ENCODE results near the gene TTPAL.

The TTPAL gene

DNA sequence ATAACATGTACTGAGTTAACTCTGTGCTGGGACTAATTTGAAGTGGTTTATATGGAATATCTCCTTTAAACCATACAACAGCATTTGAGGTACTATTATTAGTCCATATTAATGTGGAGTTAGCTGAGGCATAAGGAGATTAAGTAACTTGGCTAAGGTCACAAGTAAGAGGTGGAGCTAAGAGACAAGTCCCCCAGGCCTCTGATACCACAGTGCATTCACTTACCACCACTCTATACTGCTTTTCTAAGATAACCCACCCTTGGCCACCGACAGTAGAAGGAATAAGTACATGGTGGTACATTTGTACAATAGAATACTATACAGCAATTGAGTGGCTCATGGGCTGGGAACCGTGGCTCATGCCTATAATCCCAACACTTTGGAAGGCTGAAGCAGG is 16.4 kb upstream of the TTPAL start:
- TF ChIP-seq, protein P1, sequence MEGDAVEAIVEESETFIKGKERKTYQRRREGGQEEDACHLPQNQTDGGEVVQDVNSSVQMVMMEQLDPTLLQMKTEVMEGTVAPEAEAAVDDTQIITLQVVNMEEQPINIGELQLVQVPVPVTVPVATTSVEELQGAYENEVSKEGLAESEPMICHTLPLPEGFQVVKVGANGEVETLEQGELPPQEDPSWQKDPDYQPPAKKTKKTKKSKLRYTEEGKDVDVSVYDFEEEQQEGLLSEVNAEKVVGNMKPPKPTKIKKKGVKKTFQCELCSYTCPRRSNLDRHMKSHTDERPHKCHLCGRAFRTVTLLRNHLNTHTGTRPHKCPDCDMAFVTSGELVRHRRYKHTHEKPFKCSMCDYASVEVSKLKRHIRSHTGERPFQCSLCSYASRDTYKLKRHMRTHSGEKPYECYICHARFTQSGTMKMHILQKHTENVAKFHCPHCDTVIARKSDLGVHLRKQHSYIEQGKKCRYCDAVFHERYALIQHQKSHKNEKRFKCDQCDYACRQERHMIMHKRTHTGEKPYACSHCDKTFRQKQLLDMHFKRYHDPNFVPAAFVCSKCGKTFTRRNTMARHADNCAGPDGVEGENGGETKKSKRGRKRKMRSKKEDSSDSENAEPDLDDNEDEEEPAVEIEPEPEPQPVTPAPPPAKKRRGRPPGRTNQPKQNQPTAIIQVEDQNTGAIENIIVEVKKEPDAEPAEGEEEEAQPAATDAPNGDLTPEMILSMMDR (IDR thresholded peaks at IDR 0.05; ENCODE audit: borderline replicate concordance, control extremely low read depth, extremely low read depth, insufficient read depth, missing control alignments): no peak
- DNase-seq (ENCODE audit: low spot score): no peak

DNA sequence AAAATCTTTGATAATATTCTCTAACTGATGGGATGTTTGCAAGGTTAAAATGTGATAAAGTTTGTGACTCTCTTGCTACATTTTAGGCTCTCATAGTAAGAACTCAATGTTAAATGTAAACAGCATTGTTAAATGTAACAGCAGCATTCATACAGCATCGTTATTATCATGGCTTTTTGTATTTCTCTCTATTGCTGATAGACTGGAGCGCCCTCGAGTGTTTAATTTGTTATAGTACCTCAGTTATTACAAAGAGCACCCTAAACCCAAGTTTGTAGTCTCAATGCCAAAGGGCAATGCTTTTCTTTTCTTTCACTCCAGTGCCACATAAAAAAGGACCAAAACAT is 14.9 kb upstream of the TTPAL start:
- TF ChIP-seq, protein P1 (IDR thresholded peaks at IDR 0.05; ENCODE audit: borderline replicate concordance, control extremely low read depth, extremely low read depth, insufficient read depth, missing control alignments): no peak
- in situ Hi-C loops (cut with MboI; ENCODE audit: low sequenced_read_pairs, unreplicated experiment): no loop called here
- peak; percentile 45 for DNase-seq (ENCODE audit: low spot score)

More for the DNA sequence above, 16.4 kb upstream of the TTPAL start:
- in situ Hi-C loops (cut with MboI; ENCODE audit: low sequenced_read_pairs, unreplicated experiment): no loop called here

DNA sequence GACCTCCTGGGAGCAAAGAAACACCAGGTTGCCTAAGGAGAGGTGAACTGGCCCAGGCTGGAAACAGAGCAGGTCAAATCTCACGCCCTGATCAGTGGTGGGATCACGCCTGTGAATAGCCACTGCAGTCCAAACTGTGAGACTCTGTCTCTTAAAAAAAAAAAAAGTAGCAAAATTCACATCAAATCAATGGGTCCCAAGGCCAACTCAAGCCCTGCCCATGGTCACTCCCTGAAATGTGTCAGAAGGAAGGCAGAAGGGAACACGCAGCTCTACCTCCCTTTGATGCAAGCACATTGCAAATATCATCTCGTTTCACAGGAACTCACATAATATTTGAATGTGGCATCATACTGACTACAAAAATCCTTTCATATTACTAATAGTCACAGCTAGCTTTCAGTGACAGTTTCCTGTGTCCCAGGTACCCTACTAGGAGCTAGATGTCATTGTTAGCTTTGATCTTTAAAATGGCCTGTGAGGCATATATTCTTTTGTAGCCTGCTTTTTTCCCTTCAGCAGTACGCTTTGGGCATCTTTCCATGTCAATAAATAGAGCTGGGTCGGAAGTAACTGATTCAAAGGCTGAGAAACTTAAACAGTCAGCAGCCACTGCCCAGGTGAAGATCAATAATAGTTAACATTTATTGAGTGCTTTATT is 14.4 kb upstream of the TTPAL start:
- in situ Hi-C loops (cut with MboI; ENCODE audit: low sequenced_read_pairs, unreplicated experiment): no loop called here
- DNase-seq (ENCODE audit: low spot score): no peak
- TF ChIP-seq, protein P1 (IDR thresholded peaks at IDR 0.05; ENCODE audit: borderline replicate concordance, control extremely low read depth, extremely low read depth, insufficient read depth, missing control alignments): no peak

DNA sequence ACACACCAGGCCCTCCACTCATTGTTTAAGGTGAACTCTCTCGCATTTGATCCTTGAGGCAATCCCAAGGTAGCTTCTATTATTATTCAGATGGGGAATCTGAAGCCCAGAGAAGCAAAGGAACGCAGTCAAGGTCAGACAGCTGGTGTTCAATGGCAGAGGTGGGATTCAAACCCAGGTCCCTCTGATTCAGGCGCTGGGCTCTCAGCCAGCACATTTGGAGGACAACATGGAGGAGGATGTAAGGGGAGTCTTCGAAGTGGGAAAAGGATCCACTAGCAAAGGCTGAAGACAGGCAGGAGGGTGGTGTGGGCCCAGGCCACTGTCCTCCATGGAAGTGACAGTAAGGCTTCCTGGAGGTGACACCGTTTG is 13.9 kb upstream of the TTPAL start:
- no peak for DNase-seq (ENCODE audit: low spot score)
- TF ChIP-seq, protein P1 (IDR thresholded peaks at IDR 0.05; ENCODE audit: borderline replicate concordance, control extremely low read depth, extremely low read depth, insufficient read depth, missing control alignments): no peak
- in situ Hi-C loops (cut with MboI; ENCODE audit: low sequenced_read_pairs, unreplicated experiment): no loop called here

DNA sequence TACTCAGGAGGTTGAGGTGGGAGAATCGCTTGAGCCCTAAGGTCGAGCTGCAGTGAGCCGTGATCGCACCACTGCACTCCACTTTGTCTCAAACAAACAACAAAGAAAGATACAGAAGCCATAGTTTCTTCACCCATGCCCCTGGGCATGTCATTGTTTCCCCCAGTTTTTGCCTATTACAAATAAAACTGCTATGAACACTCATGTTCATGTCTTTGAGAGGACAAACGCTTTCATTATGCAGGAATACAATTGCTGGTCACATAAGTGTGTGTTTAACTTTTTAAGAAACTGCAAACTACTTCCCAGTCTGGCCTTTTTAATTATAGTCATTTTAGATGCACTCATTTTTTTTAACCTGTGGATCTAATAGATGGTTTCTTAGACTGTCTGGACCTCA is 12.2 kb upstream of the TTPAL start:
- no peak for DNase-seq (ENCODE audit: low spot score)
- TF ChIP-seq, protein P1 (IDR thresholded peaks at IDR 0.05; ENCODE audit: borderline replicate concordance, control extremely low read depth, extremely low read depth, insufficient read depth, missing control alignments): no peak
- in situ Hi-C loops (cut with MboI; ENCODE audit: low sequenced_read_pairs, unreplicated experiment): no loop called here

DNA sequence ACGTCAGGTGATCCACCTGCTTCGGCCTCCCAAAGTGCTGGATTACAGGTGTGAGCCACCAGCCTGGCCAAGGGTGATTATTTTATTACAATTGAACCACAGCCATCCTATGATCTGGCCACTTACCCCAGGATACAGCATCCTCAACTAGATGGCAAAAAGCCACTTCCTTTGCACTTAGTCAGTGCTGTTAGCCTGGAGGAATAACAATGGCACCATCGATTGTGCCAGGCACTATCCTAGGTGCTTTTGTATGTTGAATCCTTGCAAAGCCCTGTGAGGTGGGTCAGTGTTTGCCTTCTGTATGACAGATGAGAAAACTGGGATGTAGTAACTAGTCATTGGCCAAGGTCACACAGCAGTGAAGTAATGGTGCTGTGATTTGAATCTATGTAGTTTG is 11.2 kb upstream of the TTPAL start:
- in situ Hi-C loops (cut with MboI; ENCODE audit: low sequenced_read_pairs, unreplicated experiment): no loop called here

More for the DNA sequence above, 11.2 kb upstream of the TTPAL start:
- no peak for DNase-seq (ENCODE audit: low spot score)
- TF ChIP-seq, protein P1 (IDR thresholded peaks at IDR 0.05; ENCODE audit: borderline replicate concordance, control extremely low read depth, extremely low read depth, insufficient read depth, missing control alignments): no peak
